Uterus (tissue), 4 donors: ENCODE measurements around the gene PTPRN2. TPM values are rescaled to one million over a fixed set of nuclear protein-coding genes. Genes with fewer than 3 reads are reported as not detected.

Experiments used
- DNase-seq, 2 donors: peaks; one replicate each; pipeline ENCODE4 v3.0.0-alpha.2; 2019 to 2020
- H3K27ac ChIP-seq, 2 donors: fragments of 200-600 bp; sonication (generic); 1 replicate in 1 of 2; 2 replicates in 1 of 2; pipeline ENCODE4 v1.5.1; 2016 to 2018
- H3K27me3 ChIP-seq, 2 donors: fragments of 200-600 bp; sonication (generic); one replicate each; pipeline ENCODE4 v1.5.1; 2018 to 2019; ENCODE audit warnings: control low read depth in 1 of 2
- H3K36me3 ChIP-seq, 2 donors: fragments of 200-600 bp; sonication (generic); one replicate each; pipeline ENCODE4 v1.5.1; 2019; ENCODE audit warnings: control low read depth in 1 of 2
- H3K4me1 ChIP-seq, 2 donors: fragments of 200-600 bp; sonication (generic); one replicate each; pipeline ENCODE4 v1.5.1; 2018 to 2019; ENCODE audit warnings: control low read depth in 1 of 2
- H3K4me3 ChIP-seq, 2 donors: fragments of 200-600 bp; sonication (generic); 1 replicate in 1 of 2; 2 replicates in 1 of 2; pipeline ENCODE4 v1.5.1; 2018 to 2019; ENCODE audit warnings: mild to moderate bottlenecking in 1 of 2
- H3K9me3 ChIP-seq, 2 donors: fragments of 200-600 bp; sonication (generic); one replicate each; pipeline ENCODE4 v1.5.1; 2019; ENCODE audit warnings: control low read depth in 1 of 2
- POLR2A ChIP-seq, 2 donors: fragments of 450-650 bp; IDR thresholded peaks; one replicate each; pipeline ENCODE4 v1.6.1; 2016; ENCODE audit warnings: antibody characterized with exemption in 2 of 2, mild to moderate bottlenecking in 1 of 2, moderate library complexity in 1 of 2
- intact Hi-C: fragments of 100-400 bp; cut with DNase I; formaldehyde crosslinking; loops from one replicate; pipeline ENCODE4 v1.15.1; 2023; ENCODE audit warnings: low total_unique reads
- total RNA-seq, 4 donors: library from RNA; depleted of rRNA in 3 of 4; stranded (reverse); fragments of >200 nt in 3 of 4; gene quantifications; one replicate each; pipeline versions ENCODE4 v1.1.0 to v1.2.4, GENCODE V29; 2014 to 2023
- TF ChIP-seq, protein P1 (sequence below), 4 experiments: fragments of 200-600 bp in 2 of 4; fragments of 450-650 bp in 2 of 4; sonication (generic) in 2 of 4; IDR thresholded peaks; one replicate each; pipeline ENCODE4 v1.5.1; 2016 to 2019; ENCODE audit warnings: antibody characterized with exemption in 4 of 4, mild to moderate bottlenecking in 2 of 4, moderate library complexity in 1 of 4
- donor health status: DM: yes; HTN: yes; CAD: no.

Gene PTPRN2
- total RNA-seq, 4 donors from 2014 or later = 1.2 to 5.2 (median 2.3) TPM

DNA sequence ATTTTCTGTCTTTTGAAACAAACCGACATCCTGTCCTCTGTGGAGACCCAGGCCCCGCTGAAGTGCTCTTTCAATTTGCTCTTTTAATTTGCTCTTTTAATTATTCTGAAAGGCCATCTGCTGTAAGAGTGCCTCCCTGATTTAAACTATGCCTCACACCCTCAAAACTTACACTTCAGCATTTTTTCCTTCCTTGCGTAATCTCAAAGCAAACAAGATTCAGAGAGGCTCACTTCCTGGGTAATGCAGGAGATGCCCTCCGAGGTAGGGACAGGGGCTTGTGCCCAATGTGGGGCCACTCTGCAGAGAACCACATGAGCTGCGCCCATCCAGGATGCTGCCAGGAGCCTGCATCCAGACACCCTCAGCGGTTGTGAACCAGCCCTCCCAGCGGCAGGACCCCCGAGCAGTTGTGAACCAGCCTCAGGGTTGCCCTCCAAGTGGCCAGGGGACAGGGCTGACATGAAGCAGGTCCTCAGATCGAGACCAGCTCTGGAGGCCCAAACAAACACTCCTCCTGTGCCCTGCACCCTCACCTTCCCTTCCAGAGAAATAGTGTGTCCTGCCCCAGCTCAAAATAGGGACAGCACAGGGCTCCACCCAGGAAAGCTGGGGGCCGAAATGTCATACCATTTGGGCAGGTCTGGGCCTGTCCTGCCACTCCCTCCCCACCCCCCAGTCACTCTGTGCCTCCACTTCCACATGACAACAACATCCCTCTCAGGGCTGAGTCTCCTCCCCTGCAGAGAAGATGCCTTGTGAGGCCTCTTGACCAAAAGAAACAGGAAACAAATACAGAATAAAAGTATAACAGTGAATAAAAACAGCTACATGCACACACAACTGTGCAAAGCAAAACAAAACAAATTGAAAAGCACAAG is 190.4 kb downstream of the PTPRN2 start:
- Histone ChIP-seq H3K9me3 (no peaks in the 10 kb centered on the region), H3K27me3 (no peaks in the 10 kb centered on the region), H3K27ac (no peak overlapping the region), H3K4me3 (no peak overlapping the region), H3K36me3 (no peaks in the 10 kb centered on the region), H3K4me1 (no peaks in the 10 kb centered on the region)
- no peak for DNase-seq
- TF ChIP-seq POLR2A (IDR thresholded peaks at IDR 0.05) = no peak
- TF ChIP-seq, protein P1, sequence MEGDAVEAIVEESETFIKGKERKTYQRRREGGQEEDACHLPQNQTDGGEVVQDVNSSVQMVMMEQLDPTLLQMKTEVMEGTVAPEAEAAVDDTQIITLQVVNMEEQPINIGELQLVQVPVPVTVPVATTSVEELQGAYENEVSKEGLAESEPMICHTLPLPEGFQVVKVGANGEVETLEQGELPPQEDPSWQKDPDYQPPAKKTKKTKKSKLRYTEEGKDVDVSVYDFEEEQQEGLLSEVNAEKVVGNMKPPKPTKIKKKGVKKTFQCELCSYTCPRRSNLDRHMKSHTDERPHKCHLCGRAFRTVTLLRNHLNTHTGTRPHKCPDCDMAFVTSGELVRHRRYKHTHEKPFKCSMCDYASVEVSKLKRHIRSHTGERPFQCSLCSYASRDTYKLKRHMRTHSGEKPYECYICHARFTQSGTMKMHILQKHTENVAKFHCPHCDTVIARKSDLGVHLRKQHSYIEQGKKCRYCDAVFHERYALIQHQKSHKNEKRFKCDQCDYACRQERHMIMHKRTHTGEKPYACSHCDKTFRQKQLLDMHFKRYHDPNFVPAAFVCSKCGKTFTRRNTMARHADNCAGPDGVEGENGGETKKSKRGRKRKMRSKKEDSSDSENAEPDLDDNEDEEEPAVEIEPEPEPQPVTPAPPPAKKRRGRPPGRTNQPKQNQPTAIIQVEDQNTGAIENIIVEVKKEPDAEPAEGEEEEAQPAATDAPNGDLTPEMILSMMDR (IDR thresholded peaks at IDR 0.05) = no peak
- intact Hi-C loops = no loop called here

DNA sequence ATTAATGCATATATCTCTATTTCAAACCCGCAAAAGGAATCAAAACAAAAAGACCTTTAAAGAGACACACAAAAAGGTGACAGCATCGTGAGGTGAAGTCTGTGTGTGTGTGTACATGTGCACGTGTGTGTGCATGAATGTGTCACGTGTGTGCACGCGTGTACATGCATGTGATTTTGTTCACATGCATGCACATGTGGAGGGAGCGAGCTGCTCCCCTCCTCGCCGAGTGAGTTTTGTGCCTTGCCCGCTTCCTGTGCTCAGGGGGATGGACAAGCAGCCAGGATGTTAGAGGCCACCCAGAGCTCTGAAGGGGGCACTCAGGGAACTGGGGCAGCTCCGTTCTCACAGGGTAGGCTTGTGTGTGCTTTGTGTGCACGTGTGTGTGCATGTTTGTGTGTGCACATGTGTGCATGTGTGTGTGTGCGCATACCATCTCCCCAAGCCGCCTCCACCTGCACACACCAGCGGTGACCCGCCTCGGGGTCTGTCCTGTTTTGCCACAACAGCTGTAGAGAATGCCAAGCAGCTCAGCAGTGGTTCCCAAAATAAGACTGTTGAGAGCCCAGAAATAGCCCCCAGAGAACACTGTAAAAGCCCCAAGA is 191.2 kb downstream of the PTPRN2 start:
- no peaks in the 10 kb centered on the region for H3K27me3 ChIP-seq
- H3K27ac ChIP-seq = no peak overlapping the region
- no peaks in the 10 kb centered on the region for H3K4me1 ChIP-seq
- TF ChIP-seq, protein P1 (IDR thresholded peaks at IDR 0.05) = no peak
- TF ChIP-seq POLR2A (IDR thresholded peaks at IDR 0.05) = no peak
- intact Hi-C loops = no loop called here
- no peak for DNase-seq
- no peak overlapping the region for H3K4me3 ChIP-seq
- no peaks in the 10 kb centered on the region for H3K36me3 ChIP-seq
- H3K9me3 ChIP-seq = no peaks in the 10 kb centered on the region

DNA sequence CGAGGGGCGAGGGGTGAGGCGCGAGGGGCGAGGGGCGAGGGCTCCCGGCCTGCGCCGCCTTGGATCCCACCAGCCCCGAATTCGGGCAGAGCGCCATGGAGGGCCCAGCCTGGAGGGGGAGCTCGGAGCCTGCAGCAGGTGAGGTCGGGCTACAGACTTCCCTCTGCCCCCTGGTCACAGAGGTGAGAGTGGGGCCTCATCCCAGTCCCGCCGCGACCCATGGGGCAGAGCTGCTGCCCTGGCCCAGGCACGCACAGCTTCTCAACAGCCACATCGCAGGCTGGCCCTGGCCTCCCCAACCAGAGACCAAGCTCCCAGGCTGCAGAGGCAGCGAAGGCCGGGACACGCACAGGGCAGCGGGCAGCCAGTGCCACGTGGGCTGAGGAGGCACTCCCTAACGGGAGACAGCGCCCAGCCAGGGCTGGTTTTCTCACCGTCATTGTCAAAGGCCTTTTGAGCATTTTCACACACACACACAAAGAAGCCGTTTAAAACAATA is 191.8 kb downstream of the PTPRN2 start:
- Histone ChIP-seq H3K36me3 (no peaks in the 10 kb centered on the region), H3K27ac (no peak overlapping the region), H3K4me3 (no peak overlapping the region), H3K27me3 (no peaks in the 10 kb centered on the region), H3K4me1 (no peaks in the 10 kb centered on the region), H3K9me3 (no peaks in the 10 kb centered on the region)
- TF ChIP-seq, protein P1 (IDR thresholded peaks at IDR 0.05) = no peak
- TF ChIP-seq POLR2A (IDR thresholded peaks at IDR 0.05) = no peak
- DNase-seq = no peak
- intact Hi-C loops = no loop called here

DNA sequence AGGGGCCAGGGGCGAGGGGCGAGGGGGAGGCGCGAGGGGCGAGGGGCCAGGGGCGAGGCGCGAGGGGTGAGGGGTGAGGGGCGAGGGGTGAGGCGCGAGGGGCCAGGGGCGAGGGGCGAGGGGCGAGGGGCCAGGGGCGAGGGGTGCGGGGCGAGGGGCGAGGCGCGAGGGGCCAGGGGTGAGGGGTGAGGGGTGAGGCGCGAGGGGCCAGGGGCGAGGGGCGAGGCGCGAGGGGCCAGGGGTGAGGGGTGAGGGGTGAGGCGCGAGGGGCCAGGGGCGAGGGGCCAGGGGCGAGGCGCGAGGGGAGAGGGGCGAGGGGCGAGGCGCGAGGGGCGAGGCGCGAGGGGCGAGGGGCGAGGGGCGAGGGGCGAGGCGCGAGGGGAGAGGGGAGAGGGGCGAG is 192.3 kb downstream of the PTPRN2 start:
- Histone ChIP-seq H3K27me3 (no peaks in the 10 kb centered on the region), H3K36me3 (no peaks in the 10 kb centered on the region), H3K4me1 (no peaks in the 10 kb centered on the region), H3K9me3 (no peaks in the 10 kb centered on the region), H3K4me3 (no peak overlapping the region), H3K27ac (no peak overlapping the region)
- DNase-seq = no peak
- TF ChIP-seq, protein P1 (IDR thresholded peaks at IDR 0.05) = no peak
- TF ChIP-seq POLR2A (IDR thresholded peaks at IDR 0.05) = no peak
- intact Hi-C loops = no loop called here

DNA sequence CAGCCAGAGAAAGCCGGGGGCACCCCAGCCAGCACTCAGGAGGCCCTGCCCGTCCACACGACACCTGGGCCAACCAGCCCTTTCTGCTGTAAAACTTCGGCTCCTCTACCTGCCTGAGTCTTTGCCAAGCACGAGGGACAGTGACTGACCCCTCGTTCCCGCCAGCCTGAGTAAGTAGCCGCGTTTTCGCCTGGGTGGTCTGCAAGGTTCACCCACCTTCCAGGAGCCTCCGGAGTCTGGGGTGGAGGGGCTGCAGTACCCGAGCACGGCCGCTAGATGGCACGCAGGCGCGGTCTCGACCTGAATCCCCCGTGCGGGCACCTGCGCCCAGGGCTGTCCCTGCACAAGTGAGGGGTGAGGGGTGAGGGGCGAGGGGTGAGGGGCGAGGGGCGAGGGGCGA is 192.7 kb downstream of the PTPRN2 start:
- Histone ChIP-seq H3K36me3 (no peaks in the 10 kb centered on the region), H3K4me1 (no peaks in the 10 kb centered on the region), H3K27me3 (no peaks in the 10 kb centered on the region), H3K4me3 (no peak overlapping the region), H3K9me3 (no peaks in the 10 kb centered on the region), H3K27ac (no peak overlapping the region)
- intact Hi-C loops = no loop called here
- DNase-seq = peak in 1 of 2 donors; percentile 20
- TF ChIP-seq, protein P1 (IDR thresholded peaks at IDR 0.05) = peak; percentile 32 to 52 (median 45)
- no peak for TF ChIP-seq POLR2A (IDR thresholded peaks at IDR 0.05)
